Measurements from ENCODE around the gene ABCC6.
"Not testable (repeated sequence)": the region's sequence is repeated elsewhere in the genome, so short reads cannot be mapped to it uniquely, and the experiment has no call there.

- TF ChIP-seq CTCF (IDR thresholded peaks at IDR 0.05 in 2 of 3, conservative IDR thresholded peaks at IDR 0.05 in 1 of 3; ENCODE audit: control insufficient read depth in 2 of 3, extremely low read depth in 1 of 3, insufficient read depth in 1 of 3, low read depth in 3 of 3, low read length in 3 of 3); USF2 (IDR thresholded peaks at IDR 0.05; ENCODE audit: borderline replicate concordance, low read depth, low read length); TAF1 (IDR thresholded peaks at IDR 0.05; ENCODE audit: borderline replicate concordance, low read depth, low read length); RBBP5 (conservative IDR thresholded peaks at IDR 0.05); EED (IDR thresholded peaks at IDR 0.05; ENCODE audit: low read depth); FOS (IDR thresholded peaks at IDR 0.05; ENCODE audit: borderline replicate concordance, extremely low read depth, insufficient read length); EGR1 (IDR thresholded peaks at IDR 0.05; ENCODE audit: borderline replicate concordance in 1 of 2, low read depth in 2 of 2, low read length in 2 of 2); RAD51 (IDR thresholded peaks at IDR 0.05); ZBTB4 (CRISPR knock-in tag; IDR thresholded peaks at IDR 0.05); KAT2A (conservative IDR thresholded peaks at IDR 0.05; ENCODE audit: control insufficient read depth, low read depth, low read length): not testable (repeated sequence)
Observed at GRCh38 chr16:16208461-16208860, 14.8 kb downstream of the ABCC6 start.

Measured in GM12878 (cell line).